Loucy (cell line): ENCODE results near the gene PA2G4.

ENCODE experiments used
- CTCF ChIP-seq: fragments of 200-600 bp; sonication (generic); conservative IDR thresholded peaks from 2 replicates; pipeline ENCODE4 v1.5.1; 2014; ENCODE audit warnings: mild to moderate bottlenecking, antibody characterized with exemption, low read length
- EZH2phosphoT487 ChIP-seq: fragments of 200-600 bp; IDR thresholded peaks from 2 replicates; pipeline ENCODE4 v1.6.1; 2018; ENCODE audit warnings: antibody characterized with exemption, mild to moderate bottlenecking, moderate library complexity, borderline replicate concordance

- TF ChIP-seq CTCF (no peak), EZH2phosphoT487 (no peak)
Measured at GRCh38 chr12:56143217-56143616, 38.9 kb downstream of the PA2G4 start.
